Right lobe of liver (tissue), 4 donors: ENCODE measurements around the gene MYL10.

Source experiments
- POLR2A ChIP-seq: fragments of 450-650 bp; IDR thresholded peaks from one replicate; pipeline ENCODE4 v1.6.1; 2017; ENCODE audit warnings: antibody characterized with exemption, mild to moderate bottlenecking
- TF ChIP-seq, protein P1 (sequence below), 4 donors: fragments of 200-600 bp in 3 of 4; fragments of 450-650 bp in 1 of 4; IDR thresholded peaks; one replicate each; pipeline versions ENCODE4 v1.5.1 to v1.8.0; 2016 to 2022; ENCODE audit warnings: antibody characterized with exemption in 4 of 4, mild to moderate bottlenecking in 2 of 4
- donor health status: DM: no; HTN: no; CAD: no.
- donor health status: DM: no; HTN: no; CAD: no.
- donor health status: DM: no; HTN: yes; CAD: no.

- TF ChIP-seq, protein P1, sequence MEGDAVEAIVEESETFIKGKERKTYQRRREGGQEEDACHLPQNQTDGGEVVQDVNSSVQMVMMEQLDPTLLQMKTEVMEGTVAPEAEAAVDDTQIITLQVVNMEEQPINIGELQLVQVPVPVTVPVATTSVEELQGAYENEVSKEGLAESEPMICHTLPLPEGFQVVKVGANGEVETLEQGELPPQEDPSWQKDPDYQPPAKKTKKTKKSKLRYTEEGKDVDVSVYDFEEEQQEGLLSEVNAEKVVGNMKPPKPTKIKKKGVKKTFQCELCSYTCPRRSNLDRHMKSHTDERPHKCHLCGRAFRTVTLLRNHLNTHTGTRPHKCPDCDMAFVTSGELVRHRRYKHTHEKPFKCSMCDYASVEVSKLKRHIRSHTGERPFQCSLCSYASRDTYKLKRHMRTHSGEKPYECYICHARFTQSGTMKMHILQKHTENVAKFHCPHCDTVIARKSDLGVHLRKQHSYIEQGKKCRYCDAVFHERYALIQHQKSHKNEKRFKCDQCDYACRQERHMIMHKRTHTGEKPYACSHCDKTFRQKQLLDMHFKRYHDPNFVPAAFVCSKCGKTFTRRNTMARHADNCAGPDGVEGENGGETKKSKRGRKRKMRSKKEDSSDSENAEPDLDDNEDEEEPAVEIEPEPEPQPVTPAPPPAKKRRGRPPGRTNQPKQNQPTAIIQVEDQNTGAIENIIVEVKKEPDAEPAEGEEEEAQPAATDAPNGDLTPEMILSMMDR (IDR thresholded peaks at IDR 0.05) = no peak
- TF ChIP-seq POLR2A = no peak
These were observed 10.8 kb downstream of the MYL10 start for GRCh38 chr7:101618207-101618839.
